Measurements from ENCODE around the gene DENND6B.

DNA sequence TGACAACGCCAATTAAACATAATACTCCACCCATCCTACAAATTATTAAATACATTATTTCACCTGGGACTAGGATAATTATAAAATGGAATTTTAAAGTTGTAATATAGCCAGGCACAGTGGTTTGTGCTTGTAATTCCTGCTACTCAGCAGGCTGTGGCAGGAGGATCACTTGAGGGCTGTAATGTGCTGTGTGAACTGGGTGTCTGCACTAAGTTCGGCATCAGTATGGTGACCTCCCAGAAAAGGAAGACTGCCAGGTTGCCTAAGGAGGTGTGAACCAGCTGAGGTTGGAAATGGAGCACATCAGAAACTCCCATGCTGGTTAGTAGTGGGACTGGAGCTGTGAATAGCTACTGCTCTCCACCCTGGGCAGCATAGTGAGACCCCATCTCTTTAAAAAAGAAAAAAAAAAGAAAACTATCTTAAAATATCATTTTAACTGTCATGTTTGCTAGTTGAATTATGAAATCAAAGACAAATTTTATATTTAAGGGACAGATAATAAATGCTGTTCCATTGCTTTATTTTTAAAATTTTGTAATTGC, 44.4 kb upstream of the DENND6B start:
- TF ChIP-seq, protein P1, sequence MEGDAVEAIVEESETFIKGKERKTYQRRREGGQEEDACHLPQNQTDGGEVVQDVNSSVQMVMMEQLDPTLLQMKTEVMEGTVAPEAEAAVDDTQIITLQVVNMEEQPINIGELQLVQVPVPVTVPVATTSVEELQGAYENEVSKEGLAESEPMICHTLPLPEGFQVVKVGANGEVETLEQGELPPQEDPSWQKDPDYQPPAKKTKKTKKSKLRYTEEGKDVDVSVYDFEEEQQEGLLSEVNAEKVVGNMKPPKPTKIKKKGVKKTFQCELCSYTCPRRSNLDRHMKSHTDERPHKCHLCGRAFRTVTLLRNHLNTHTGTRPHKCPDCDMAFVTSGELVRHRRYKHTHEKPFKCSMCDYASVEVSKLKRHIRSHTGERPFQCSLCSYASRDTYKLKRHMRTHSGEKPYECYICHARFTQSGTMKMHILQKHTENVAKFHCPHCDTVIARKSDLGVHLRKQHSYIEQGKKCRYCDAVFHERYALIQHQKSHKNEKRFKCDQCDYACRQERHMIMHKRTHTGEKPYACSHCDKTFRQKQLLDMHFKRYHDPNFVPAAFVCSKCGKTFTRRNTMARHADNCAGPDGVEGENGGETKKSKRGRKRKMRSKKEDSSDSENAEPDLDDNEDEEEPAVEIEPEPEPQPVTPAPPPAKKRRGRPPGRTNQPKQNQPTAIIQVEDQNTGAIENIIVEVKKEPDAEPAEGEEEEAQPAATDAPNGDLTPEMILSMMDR (IDR thresholded peaks at IDR 0.05), result no peak
- TF ChIP-seq POLR2AphosphoS5 (IDR thresholded peaks at IDR 0.05) (no peak), POLR2A (IDR thresholded peaks at IDR 0.05) (no peak)
